ENCODE results near the gene KHDC1. TPM values are rescaled to one million over a fixed set of nuclear protein-coding genes. Genes with fewer than 3 reads are reported as not detected.
"Not testable (repeated sequence)": the region's sequence is repeated elsewhere in the genome, so short reads cannot be mapped to it uniquely, and the experiment has no call there.

KHDC1 gene
- total RNA-seq, 1 donor = 4.0 TPM

DNA sequence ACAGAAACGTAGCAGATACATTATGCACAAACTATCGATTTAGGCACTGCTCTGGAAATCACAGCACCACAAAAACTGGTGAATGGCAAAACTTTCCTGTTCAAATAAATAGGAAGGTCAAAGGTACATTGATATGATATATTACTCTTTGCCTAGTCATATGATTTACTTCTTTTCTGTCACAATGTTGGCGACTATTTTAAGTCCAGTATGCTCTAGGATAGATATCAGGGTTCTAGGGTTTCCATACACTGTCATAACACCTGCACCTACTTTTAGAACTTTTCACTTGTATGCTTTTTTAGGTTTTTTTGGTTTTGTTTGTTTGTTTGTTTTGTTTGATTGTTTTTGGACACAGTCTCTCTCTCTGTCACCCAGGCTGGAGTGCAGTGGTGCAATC is 62.7 kb downstream of the KHDC1 start:
- H2AFZ ChIP-seq (ENCODE audit: low read length) = no peak overlapping the region
- H3K4me1 ChIP-seq (ENCODE audit: insufficient read depth, low read length) = no peaks in the 10 kb centered on the region
- H4K20me1 ChIP-seq (ENCODE audit: insufficient read depth, low read length) = no peaks in the 10 kb centered on the region
- no peak overlapping the region for H3K27ac ChIP-seq (ENCODE audit: low read depth, low read length)
- DNase-seq (ENCODE audit: insufficient read length, low spot score, missing footprints) = no peak
- no peaks in the 10 kb centered on the region for H3K79me2 ChIP-seq (ENCODE audit: insufficient read depth, low read length)
- H3K27me3 ChIP-seq (ENCODE audit: insufficient read depth, low read length) = no peaks in the 10 kb centered on the region
- H3K36me3 ChIP-seq (ENCODE audit: insufficient read depth, low read length) = no peaks in the 10 kb centered on the region
- no peak overlapping the region for H3K4me2 ChIP-seq (ENCODE audit: insufficient read depth, low read length)
- TF ChIP-seq, protein P1, sequence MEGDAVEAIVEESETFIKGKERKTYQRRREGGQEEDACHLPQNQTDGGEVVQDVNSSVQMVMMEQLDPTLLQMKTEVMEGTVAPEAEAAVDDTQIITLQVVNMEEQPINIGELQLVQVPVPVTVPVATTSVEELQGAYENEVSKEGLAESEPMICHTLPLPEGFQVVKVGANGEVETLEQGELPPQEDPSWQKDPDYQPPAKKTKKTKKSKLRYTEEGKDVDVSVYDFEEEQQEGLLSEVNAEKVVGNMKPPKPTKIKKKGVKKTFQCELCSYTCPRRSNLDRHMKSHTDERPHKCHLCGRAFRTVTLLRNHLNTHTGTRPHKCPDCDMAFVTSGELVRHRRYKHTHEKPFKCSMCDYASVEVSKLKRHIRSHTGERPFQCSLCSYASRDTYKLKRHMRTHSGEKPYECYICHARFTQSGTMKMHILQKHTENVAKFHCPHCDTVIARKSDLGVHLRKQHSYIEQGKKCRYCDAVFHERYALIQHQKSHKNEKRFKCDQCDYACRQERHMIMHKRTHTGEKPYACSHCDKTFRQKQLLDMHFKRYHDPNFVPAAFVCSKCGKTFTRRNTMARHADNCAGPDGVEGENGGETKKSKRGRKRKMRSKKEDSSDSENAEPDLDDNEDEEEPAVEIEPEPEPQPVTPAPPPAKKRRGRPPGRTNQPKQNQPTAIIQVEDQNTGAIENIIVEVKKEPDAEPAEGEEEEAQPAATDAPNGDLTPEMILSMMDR (IDR thresholded peaks at IDR 0.05; ENCODE audit: extremely low read depth, low read depth, low read length) = no peak
- H3K9me3 ChIP-seq (ENCODE audit: low read depth, low read length) = no peaks in the 10 kb centered on the region
- H3K4me3 ChIP-seq (ENCODE audit: insufficient read depth, low read length) = no peak overlapping the region

DNA sequence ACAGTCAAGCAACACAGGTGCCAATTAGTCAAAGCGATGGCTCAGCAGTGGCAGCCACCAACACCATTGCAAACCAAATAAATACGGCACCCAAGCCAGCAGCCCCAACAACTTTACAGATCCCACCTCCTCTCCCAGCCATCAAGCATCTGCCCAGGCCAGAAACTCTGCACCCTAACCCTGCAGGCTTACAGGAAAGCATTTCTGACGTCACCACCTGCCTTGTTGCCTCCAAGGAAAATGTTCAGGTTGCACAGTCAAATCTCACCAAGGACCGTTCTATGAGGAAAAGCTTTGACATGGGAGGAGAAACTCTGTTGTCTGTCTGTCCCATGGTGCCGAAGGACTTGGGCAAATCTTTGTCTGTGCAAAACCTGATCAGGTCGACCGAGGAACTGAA is 68.3 kb downstream of the KHDC1 start:
- Histone ChIP-seq H3K4me3 (ENCODE audit: insufficient read depth, low read length) (no peak overlapping the region), H2AFZ (ENCODE audit: low read length) (no peak overlapping the region), H3K27me3 (ENCODE audit: insufficient read depth, low read length) (no peaks in the 10 kb centered on the region), H3K4me1 (ENCODE audit: insufficient read depth, low read length) (no peaks in the 10 kb centered on the region), H3K27ac (ENCODE audit: low read depth, low read length) (no peak overlapping the region), H3K9me3 (ENCODE audit: low read depth, low read length) (no peaks in the 10 kb centered on the region), H4K20me1 (ENCODE audit: insufficient read depth, low read length) (no peaks in the 10 kb centered on the region), H3K4me2 (ENCODE audit: insufficient read depth, low read length) (no peak overlapping the region), H3K36me3 (ENCODE audit: insufficient read depth, low read length) (no peaks in the 10 kb centered on the region), H3K79me2 (ENCODE audit: insufficient read depth, low read length) (no peaks in the 10 kb centered on the region)
- TF ChIP-seq, protein P1 (IDR thresholded peaks at IDR 0.05; ENCODE audit: extremely low read depth, low read depth, low read length) = no peak
- DNase-seq (ENCODE audit: insufficient read length, low spot score, missing footprints) = no peak

DNA sequence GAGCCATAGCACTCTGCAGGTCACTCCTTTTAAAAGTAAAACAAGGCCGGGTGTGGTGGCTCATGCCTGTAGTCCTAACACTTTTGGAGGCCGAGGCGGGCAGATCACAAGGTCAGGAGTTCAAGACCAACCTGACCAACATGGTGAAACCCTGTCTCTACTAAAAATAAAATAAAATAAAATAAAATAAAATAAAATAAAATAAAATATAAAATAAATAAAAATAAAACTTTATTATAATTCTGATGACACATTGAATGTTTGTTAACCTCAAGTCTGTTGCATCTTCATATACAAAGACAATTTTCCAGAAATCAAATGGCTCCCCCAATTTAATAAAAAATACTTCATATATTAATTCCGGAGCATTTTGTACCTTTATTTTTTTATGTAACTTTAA is 69.7 kb downstream of the KHDC1 start:
- not testable (repeated sequence) for H3K27ac ChIP-seq (ENCODE audit: low read depth, low read length); DNase-seq (ENCODE audit: insufficient read length, low spot score, missing footprints); H3K27me3 ChIP-seq (ENCODE audit: insufficient read depth, low read length); H3K36me3 ChIP-seq (ENCODE audit: insufficient read depth, low read length); H3K4me1 ChIP-seq (ENCODE audit: insufficient read depth, low read length); H3K9me3 ChIP-seq (ENCODE audit: low read depth, low read length); H3K4me3 ChIP-seq (ENCODE audit: insufficient read depth, low read length); H2AFZ ChIP-seq (ENCODE audit: low read length); H3K79me2 ChIP-seq (ENCODE audit: insufficient read depth, low read length); H4K20me1 ChIP-seq (ENCODE audit: insufficient read depth, low read length); H3K4me2 ChIP-seq (ENCODE audit: insufficient read depth, low read length)

Small RNA genes within 50 kb of the gene (small RNA-seq; reads per million reads assigned to genes)
- not detected for gene RPSAP41

Other genes with a start within 250 kb of the KHDC1 start
- 0.72 TPM in 1 of 2 replicates, not detected in the other for gene KHDC1L, start 37.7 kb downstream of the KHDC1 start, total RNA-seq
- gene DPPA5, start 91.1 kb upstream of the KHDC1 start, total RNA-seq = not detected in 2 replicates
- gene KHDC3L, start 99.5 kb upstream of the KHDC1 start, total RNA-seq = not detected in 2 replicates
- gene OOEP, start 106.7 kb upstream of the KHDC1 start, total RNA-seq = 0.36 and 0.59 TPM in 2 replicates
- 5.0 and 8.7 TPM in 2 replicates for gene DDX43, start 131.6 kb upstream of the KHDC1 start, total RNA-seq
- gene CGAS, start 189.1 kb upstream of the KHDC1 start, total RNA-seq = 5.9 and 6.2 TPM in 2 replicates
- gene MTO1, start 198.5 kb upstream of the KHDC1 start, total RNA-seq = 30.9 and 40.9 TPM in 2 replicates